IMR-90 (cell line): ENCODE data around the gene OR5L2. TPM values are rescaled to one million over a fixed set of nuclear protein-coding genes. Genes with fewer than 3 reads are reported as not detected.

Experiments used
- ATAC-seq: fragments of 200-7000 bp; cut with Tn5 transposase; 2 replicates; pipeline ENCODE4 v1.9.1; 2020; ENCODE audit warnings: low read depth, mild to moderate bottlenecking, moderate library complexity
- BruUV-seq: library from RNA; stranded (reverse); fragments of 400-500 nt; replicated peaks from 2 replicates; lab custom pipeline; 2021; lab: Mats Ljungman, UMichigan
- CTCF ChIA-PET: fragments of 300-600 bp; formaldehyde crosslinking; extraction: SDS; loops from one replicate; lab custom pipeline; 2021; ENCODE audit warnings: antibody characterized with exemption; lab: Yijun Ruan, JAX
- POLR2A ChIA-PET: fragments of 300-600 bp; sonication (Branson Sonifier 250); formaldehyde crosslinking; loops from one replicate; lab custom pipeline; 2022; ENCODE audit warnings: antibody characterized with exemption; ENCODE audit not compliant: unreplicated experiment; lab: Charles Lee
- DNase-seq: peaks from one replicate; pipeline ENCODE4 v3.0.0; 2013
- H2AFZ ChIP-seq: replicated peaks from 2 replicates; pipeline ENCODE3; 2013; ENCODE audit warnings: low read length, mild to moderate bottlenecking; ENCODE audit not compliant: poor library complexity
- H2AK5ac ChIP-seq: 2 replicates; pipeline ENCODE4 v1.6.1; 2013; ENCODE audit warnings: low read depth, low read length, inconsistent platforms
- H2AK9ac ChIP-seq: replicated peaks from 2 replicates; pipeline ENCODE3; 2013; ENCODE audit warnings: mild to moderate bottlenecking, low read depth, low read length, moderate library complexity; ENCODE audit not compliant: poor library complexity
- H2BK120ac ChIP-seq: 2 replicates; pipeline ENCODE4 v1.6.1; 2013; ENCODE audit warnings: low read depth, low read length, inconsistent platforms
- H2BK15ac ChIP-seq: 3 replicates; pipeline ENCODE4 v1.6.1; 2013; ENCODE audit warnings: low read depth, low read length, inconsistent platforms
- H2BK20ac ChIP-seq: 2 replicates; pipeline ENCODE4 v1.6.1; 2013; ENCODE audit warnings: low read depth, mild to moderate bottlenecking, inconsistent platforms, low read length, moderate library complexity
- H2BK5ac ChIP-seq: 2 replicates; pipeline ENCODE4 v1.6.1; 2013; ENCODE audit warnings: mild to moderate bottlenecking, low read depth, low read length, inconsistent platforms; ENCODE audit not compliant: poor library complexity, severe bottlenecking
- H3K14ac ChIP-seq: replicated peaks from 2 replicates; pipeline ENCODE4 v1.6.1; 2013; ENCODE audit warnings: low read depth, low read length, inconsistent platforms
- H3K18ac ChIP-seq: 2 replicates; pipeline ENCODE4 v1.6.1; 2013; ENCODE audit warnings: low read depth, low read length, control low read depth
- H3K23ac ChIP-seq: 2 replicates; pipeline ENCODE4 v1.6.1; 2013; ENCODE audit warnings: low read depth, low read length, inconsistent platforms
- H3K27ac ChIP-seq: 2 replicates; pipeline ENCODE4 v1.5.1; 2013; ENCODE audit warnings: mild to moderate bottlenecking, control low read depth, low read length; ENCODE audit not compliant: insufficient read depth
- H3K27me3 ChIP-seq: 2 replicates; pipeline ENCODE4 v1.6.1; 2013; ENCODE audit warnings: low read length; ENCODE audit not compliant: control insufficient read depth, insufficient read depth
- H3K36me3 ChIP-seq: 2 replicates; pipeline ENCODE4 v1.6.1; 2013; ENCODE audit warnings: low read length, mixed read lengths; ENCODE audit not compliant: control insufficient read depth, insufficient read depth
- H3K4ac ChIP-seq: 2 replicates; pipeline ENCODE4 v1.6.1; 2013; ENCODE audit warnings: low read depth, low read length, inconsistent platforms
- H3K4me1 ChIP-seq: 2 replicates; pipeline ENCODE4 v1.6.1; 2013; ENCODE audit warnings: low read length, mixed read lengths; ENCODE audit not compliant: control insufficient read depth, insufficient read depth
- H3K4me2 ChIP-seq: 2 replicates; pipeline ENCODE4 v1.6.1; 2013; ENCODE audit warnings: low read depth, mild to moderate bottlenecking, control low read depth, low read length, moderate library complexity
- H3K4me3 ChIP-seq: 2 replicates; pipeline ENCODE4 v1.5.1; 2013; ENCODE audit warnings: low read depth, mild to moderate bottlenecking, control low read depth, low read length, moderate library complexity; ENCODE audit not compliant: insufficient read depth
- H3K56ac ChIP-seq: 2 replicates; pipeline ENCODE4 v1.6.1; 2013; ENCODE audit warnings: low read length, inconsistent platforms; ENCODE audit not compliant: insufficient read depth; ENCODE audit errors: extremely low read depth
- H3K79me1 ChIP-seq, 2 experiments: 2 replicates each; pipeline ENCODE4 v1.6.1; 2013; ENCODE audit warnings: low read length in 2 of 2, inconsistent platforms in 1 of 2, low read depth in 1 of 2
- H3K9ac ChIP-seq: 2 replicates; pipeline ENCODE4 v1.6.1; 2013; ENCODE audit warnings: low read depth, low read length, control low read depth
- H3K9me1 ChIP-seq: 2 replicates; pipeline ENCODE4 v1.6.1; 2013; ENCODE audit warnings: low read length, inconsistent platforms; ENCODE audit not compliant: insufficient read depth
- H3K9me3 ChIP-seq: 2 replicates; pipeline ENCODE4 v1.6.1; 2013; ENCODE audit warnings: low read length; ENCODE audit not compliant: control insufficient read depth, insufficient read depth
- H4K20me1 ChIP-seq: 2 replicates; pipeline ENCODE4 v1.6.1; 2013; ENCODE audit warnings: low read length, inconsistent platforms; ENCODE audit not compliant: insufficient read depth
- H4K5ac ChIP-seq: 2 replicates; pipeline ENCODE4 v1.6.1; 2013; ENCODE audit warnings: mild to moderate bottlenecking, low read depth, low read length, control low read depth
- H4K8ac ChIP-seq, 2 experiments: 2 replicates each; pipeline ENCODE4 v1.6.1; 2013; ENCODE audit warnings: low read depth in 2 of 2, low read length in 2 of 2, control low read depth in 1 of 2, inconsistent platforms in 1 of 2
- H4K91ac ChIP-seq: 2 replicates; pipeline ENCODE4 v1.6.1; 2013; ENCODE audit warnings: low read depth, low read length, inconsistent platforms; ENCODE audit not compliant: insufficient read depth
- BHLHE40 ChIP-seq: fragments of 150-350 bp; IDR thresholded peaks from 2 replicates; pipeline ENCODE4 v1.6.1; 2016; ENCODE audit warnings: mild to moderate bottlenecking, low read depth, low read length
- MAFK ChIP-seq: IDR thresholded peaks from 2 replicates; pipeline ENCODE4 v1.6.1; 2012; ENCODE audit warnings: low read depth, low read length, improper control_type of control experiment
- MXI1 ChIP-seq: IDR thresholded peaks from 2 replicates; pipeline ENCODE4 v1.6.1; 2012; ENCODE audit warnings: low read depth, mild to moderate bottlenecking, low read length, moderate library complexity, borderline replicate concordance
- NFE2L2 ChIP-seq: fragments of 150-350 bp; IDR thresholded peaks from 2 replicates; pipeline ENCODE4 v1.6.1; 2016; ENCODE audit warnings: low read depth, mild to moderate bottlenecking, low read length
- RFX5 ChIP-seq: IDR thresholded peaks from 2 replicates; pipeline ENCODE4 v1.8.0; 2012; ENCODE audit warnings: low read depth, mild to moderate bottlenecking, low read length, moderate library complexity
- WGBS, 2 experiments: methylation state at CpG; one replicate each; pipeline versions ENCODE4 v1.1.5 to v1.1.7; 2013; ENCODE audit warnings: missing lambda C conversion rate in 2 of 2; ENCODE audit not compliant: insufficient read length in 1 of 2; ENCODE audit errors: extremely low coverage in 2 of 2; 5-methylcytosine and 5-hydroxymethylcytosine counted together
- dilution Hi-C: fragments of 300-500 bp; cut with HindIII; formaldehyde crosslinking; loops from one replicate; pipeline ENCODE4 v1.14.3; 2018; ENCODE audit warnings: low sequenced_read_pairs; ENCODE audit not compliant: unreplicated experiment
- in situ Hi-C: fragments of 300-500 bp; cut with MboI; formaldehyde crosslinking; loops from 3 replicates; pipeline ENCODE4 v1.14.3; 2019; ENCODE audit warnings: low sequenced_read_pairs, inconsistent platforms, mixed read lengths
- intact Hi-C: fragments of 100-400 bp; cut with micrococcal nuclease; formaldehyde crosslinking; loops from 2 replicates; pipeline ENCODE4 v1.10.0; 2022
- polyA plus RNA-seq, 3 experiments: library from polyadenylated mRNA; depleted of rRNA; stranded (reverse); fragments of >200 nt; gene quantifications; 2 replicates each; pipeline ENCODE4 v1.2.3, GENCODE V29; 2012; ENCODE audit warnings: low replicate concordance in 1 of 3
- total RNA-seq: library from RNA; depleted of rRNA; stranded (reverse); fragments of >200 nt; gene quantifications from 2 replicates; pipeline ENCODE4 v1.2.3, GENCODE V29; 2012
- TF ChIP-seq, protein P1 (sequence below): fragments of 150-350 bp; IDR thresholded peaks from 2 replicates; pipeline ENCODE4 v1.6.1; 2017; ENCODE audit warnings: mild to moderate bottlenecking, antibody characterized with exemption, low read length, low read depth
- TF ChIP-seq, protein P2 (sequence below): fragments of 150-350 bp; IDR thresholded peaks from 2 replicates; pipeline ENCODE4 v1.6.1; 2016; ENCODE audit warnings: low read depth, mild to moderate bottlenecking, low read length, moderate library complexity, borderline replicate concordance

Gene OR5L2
- total and polyA plus RNA-seq, 2 of the 4 experiments (the other 2 are of a cell fraction), result not detected

DNA sequence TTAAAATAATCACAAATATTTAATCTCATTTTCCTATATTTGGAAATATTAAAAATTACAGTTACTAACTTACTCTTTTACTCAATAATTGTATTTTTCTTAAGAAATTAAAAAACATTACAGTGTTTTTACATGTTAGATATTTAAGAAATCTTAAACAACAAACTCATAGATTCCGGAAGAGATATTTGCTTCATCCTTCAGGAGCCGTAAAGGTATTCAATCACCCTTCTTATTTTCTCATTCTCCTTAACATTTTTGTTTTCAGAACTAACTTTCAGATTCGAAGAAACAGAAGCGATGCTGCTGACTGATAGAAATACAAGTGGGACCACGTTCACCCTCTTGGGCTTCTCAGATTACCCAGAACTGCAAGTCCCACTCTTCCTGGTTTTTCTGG is 7.7 kb upstream of the OR5L2 start, which contains the start of gene OR5D18:
Gene OR5D18, plus strand, starts transcription at position 301 of the 400 bp plus-strand sequence. Its CDS starts 0 bp downstream, at position 301.
- TF ChIP-seq NFE2L2 (no peak), BHLHE40 (no peak), MAFK (no peak), RFX5 (no peak), MXI1 (no peak)
- TF ChIP-seq, protein P1, sequence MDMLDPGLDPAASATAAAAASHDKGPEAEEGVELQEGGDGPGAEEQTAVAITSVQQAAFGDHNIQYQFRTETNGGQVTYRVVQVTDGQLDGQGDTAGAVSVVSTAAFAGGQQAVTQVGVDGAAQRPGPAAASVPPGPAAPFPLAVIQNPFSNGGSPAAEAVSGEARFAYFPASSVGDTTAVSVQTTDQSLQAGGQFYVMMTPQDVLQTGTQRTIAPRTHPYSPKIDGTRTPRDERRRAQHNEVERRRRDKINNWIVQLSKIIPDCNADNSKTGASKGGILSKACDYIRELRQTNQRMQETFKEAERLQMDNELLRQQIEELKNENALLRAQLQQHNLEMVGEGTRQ, result no peak
- TF ChIP-seq, protein P2, sequence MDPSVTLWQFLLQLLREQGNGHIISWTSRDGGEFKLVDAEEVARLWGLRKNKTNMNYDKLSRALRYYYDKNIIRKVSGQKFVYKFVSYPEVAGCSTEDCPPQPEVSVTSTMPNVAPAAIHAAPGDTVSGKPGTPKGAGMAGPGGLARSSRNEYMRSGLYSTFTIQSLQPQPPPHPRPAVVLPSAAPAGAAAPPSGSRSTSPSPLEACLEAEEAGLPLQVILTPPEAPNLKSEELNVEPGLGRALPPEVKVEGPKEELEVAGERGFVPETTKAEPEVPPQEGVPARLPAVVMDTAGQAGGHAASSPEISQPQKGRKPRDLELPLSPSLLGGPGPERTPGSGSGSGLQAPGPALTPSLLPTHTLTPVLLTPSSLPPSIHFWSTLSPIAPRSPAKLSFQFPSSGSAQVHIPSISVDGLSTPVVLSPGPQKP, result no peak
- H3K36me3 ChIP-seq, result no peaks in the 10 kb centered on the region
- no peak within 1 kb of the TSS for H3K4me3 ChIP-seq
- H3K4me1 ChIP-seq, result no peaks in the 10 kb centered on the region
- no peak for ATAC-seq
- no peaks in the 10 kb centered on the region for H4K20me1 ChIP-seq
- intact Hi-C loops (no loop called here), dilution Hi-C loops (no loop called here), in situ Hi-C loops (no loop called here)
- H3K14ac ChIP-seq, result no peak within 1 kb of the TSS
- no peaks in the 10 kb centered on the region for H3K9me1 ChIP-seq
- no peak within 1 kb of the TSS for H3K23ac ChIP-seq
- H3K18ac ChIP-seq, result no peak within 1 kb of the TSS
- H2BK15ac ChIP-seq, result no peak within 1 kb of the TSS
- H3K9me3 ChIP-seq, result peaks cover 4% of the 10 kb centered on the region
- no peak within 1 kb of the TSS for H2BK20ac ChIP-seq
- no peaks in the 10 kb centered on the region for H3K79me1 ChIP-seq
- no peak within 1 kb of the TSS for H3K27ac ChIP-seq
- 30% methylated on average over 2 of the region's 5 CpGs; no CpG with 5 or more reads in 1 of the 2 experiments for WGBS, 2 experiments
- ChIA-PET POLR2A (no interaction called here), CTCF (no interaction called here)
- no peak within 1 kb of the TSS for H4K8ac ChIP-seq
- H3K4ac ChIP-seq, result no peak within 1 kb of the TSS
- no peak within 1 kb of the TSS for H3K56ac ChIP-seq
- no peak within 1 kb of the TSS for H2BK5ac ChIP-seq
- no peak within 1 kb of the TSS for H4K5ac ChIP-seq
- H2AFZ ChIP-seq, result no peak within 1 kb of the TSS
- no peaks in the 10 kb centered on the region for H3K27me3 ChIP-seq
- no peak for DNase-seq
- no peak within 1 kb of the TSS for H2BK120ac ChIP-seq
- H2AK9ac ChIP-seq, result no peak within 1 kb of the TSS
- H3K4me2 ChIP-seq, result no peak within 1 kb of the TSS
- no TSS peak for BruUV-seq
- no peak within 1 kb of the TSS for H2AK5ac ChIP-seq
- H3K9ac ChIP-seq, result no peak within 1 kb of the TSS
- no peak within 1 kb of the TSS for H4K91ac ChIP-seq
